ENCODE measurements around the gene CEP250.

The CEP250 gene

DNA sequence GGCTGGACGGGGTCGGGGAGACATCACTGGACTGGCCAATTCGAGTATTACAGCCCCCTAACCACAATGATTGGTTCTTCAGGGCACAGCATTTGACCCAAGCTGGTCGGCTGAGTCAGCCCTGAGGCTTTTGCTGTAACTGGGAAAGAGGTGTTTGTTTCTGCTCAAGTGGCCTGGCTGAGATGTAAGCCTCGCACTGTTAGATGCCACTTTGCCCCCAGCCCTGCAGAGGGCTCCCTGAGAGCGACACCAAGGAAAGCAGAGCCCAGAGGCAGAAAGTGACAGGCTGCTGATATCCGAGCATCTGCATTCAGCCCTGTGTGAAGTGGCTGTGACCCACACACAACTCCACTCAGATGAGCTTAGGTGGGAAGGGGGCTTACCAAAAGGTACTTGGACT, 105.9 kb downstream of the CEP250 start:
- no peak for DNase-seq (ENCODE audit: low read depth)

DNA sequence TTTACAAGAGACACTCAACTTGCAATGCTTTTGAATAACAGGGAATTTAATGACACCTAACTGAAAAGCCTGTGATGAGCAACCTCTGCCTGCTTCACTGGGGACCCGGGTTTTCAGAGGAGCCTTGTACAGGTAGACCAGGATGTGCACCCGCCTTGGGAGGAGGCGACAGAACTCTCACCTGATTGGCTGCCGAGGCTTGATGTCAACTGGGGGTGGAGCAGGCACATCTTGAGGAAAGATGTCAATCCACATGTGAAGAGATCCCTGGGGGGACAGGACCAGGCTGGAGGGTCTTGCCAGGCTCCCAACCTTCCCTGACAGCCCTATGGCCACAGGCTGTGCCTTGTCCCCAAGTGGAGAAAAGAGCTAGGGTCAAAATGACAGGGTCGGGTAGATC, 106.3 kb downstream of the CEP250 start:
- no peak for DNase-seq (ENCODE audit: low read depth)

GRCh38 chr20:35562541-35563110, 107.2 kb downstream of the CEP250 start:
- DNase-seq (ENCODE audit: low read depth): no peak

DNA sequence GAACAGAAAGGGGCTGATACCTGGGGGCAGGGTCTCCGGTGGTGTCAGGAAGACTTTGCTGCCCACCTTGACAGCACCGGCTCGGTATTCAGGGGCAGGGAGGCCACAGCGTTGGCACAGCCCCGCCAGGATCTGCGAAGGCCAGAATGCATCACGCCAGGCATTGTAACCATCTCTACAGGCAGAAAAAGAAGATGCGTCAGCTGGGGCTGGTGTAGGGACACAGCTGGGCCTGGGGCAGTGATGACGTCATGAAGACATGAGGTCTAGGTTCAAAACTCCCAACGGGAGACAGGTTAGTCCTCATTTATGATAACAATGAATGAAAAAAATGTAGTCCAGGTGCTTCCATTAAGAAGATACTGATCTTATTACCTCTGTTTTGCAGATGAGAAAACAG, 108.4 kb downstream of the CEP250 start:
- DNase-seq (ENCODE audit: low read depth): no peak

GRCh38 chr20:35564905-35565304, 109.5 kb downstream of the CEP250 start:
- no peak for DNase-seq (ENCODE audit: low read depth)

GRCh38 chr20:35568645-35569044, 113.2 kb downstream of the CEP250 start:
- no peak for DNase-seq (ENCODE audit: low read depth)
